K562 (cell line): Measurements from ENCODE around the gene PLPP7. TPM values are rescaled to one million over a fixed set of nuclear protein-coding genes. Genes with fewer than 3 reads are reported as not detected.
A peak's percentile ranks its signal among the peaks of the same experiment; 100 is the strongest.

Experiments used
- CREB3L1 ChIP-seq: fragments of 450-650 bp; IDR thresholded peaks from 2 replicates; pipeline ENCODE4 v1.6.1; 2014; ENCODE audit warnings: low read depth, mild to moderate bottlenecking, moderate library complexity, borderline replicate concordance
- DNMT1 ChIP-seq: fragments of 450-650 bp; IDR thresholded peaks from 2 replicates; pipeline ENCODE4 v1.6.1; 2016; ENCODE audit warnings: antibody characterized with exemption, mild to moderate bottlenecking
- HLTF ChIP-seq: fragments of 450-650 bp; IDR thresholded peaks from 2 replicates; pipeline ENCODE4 v1.6.1; 2016
- KAT2B ChIP-seq: IDR thresholded peaks from one replicate; pipeline ENCODE4 v1.6.1; 2012; ENCODE audit warnings: low read depth, mild to moderate bottlenecking, control low read depth, inconsistent platforms, low read length, moderate library complexity
- NR2C2 ChIP-seq, 2 experiments: fragments of 200-800 bp in 1 of 2; sonication (Bioruptor generic) in 1 of 2; sonication (generic) in 1 of 2; formaldehyde crosslinking in 1 of 2; IDR thresholded peaks; 2 replicates each; pipeline versions ENCODE4 v1.6.1 to v1.8.0; 2016 to 2022; ENCODE audit warnings: mild to moderate bottlenecking in 1 of 2, missing compliant biosample characterization in 1 of 2, missing genetic modification characterization in 1 of 2, missing genetic modification reagents in 1 of 2
- NR2F6 ChIP-seq: fragments of 450-650 bp; formaldehyde crosslinking; IDR thresholded peaks from 2 replicates; pipeline ENCODE4 v1.4.0; 2020; ENCODE audit warnings: mild to moderate bottlenecking
- SMC3 ChIP-seq: conservative IDR thresholded peaks from 2 replicates; pipeline ENCODE4 v1.6.1; 2011; ENCODE audit warnings: low read depth, low read length, improper control_type of control experiment; ENCODE audit not compliant: insufficient read depth
- TRIM24 ChIP-seq, 2 experiments: fragments of 450-650 bp; IDR thresholded peaks; 2 replicates each; pipeline ENCODE4 v1.6.1; 2016
- ZBTB17 ChIP-seq: fragments of 450-650 bp; formaldehyde crosslinking; IDR thresholded peaks from 2 replicates; pipeline ENCODE4 v1.4.0; 2020; ENCODE audit warnings: mild to moderate bottlenecking
- ZBTB9 ChIP-seq: fragments of 450-650 bp; formaldehyde crosslinking; IDR thresholded peaks from 2 replicates; pipeline ENCODE4 v1.4.0; 2020; ENCODE audit warnings: mild to moderate bottlenecking, moderate library complexity
- ZNF12 ChIP-seq: sonication (generic); formaldehyde crosslinking; IDR thresholded peaks from 2 replicates; pipeline ENCODE4 v1.4.0; 2020; ENCODE audit warnings: mild to moderate bottlenecking, missing genetic modification reagents
- ZNF174 ChIP-seq: fragments of 250-450 bp; sonication (Bioruptor Pico); IDR thresholded peaks from 2 replicates; pipeline ENCODE4 v1.4.0; 2020; ENCODE audit warnings: mild to moderate bottlenecking
- ZNF407 ChIP-seq: fragments of 450-650 bp; IDR thresholded peaks from 2 replicates; pipeline ENCODE4 v1.6.1; 2016; ENCODE audit warnings: low read depth
- ZNF695 ChIP-seq: fragments of 450-650 bp; formaldehyde crosslinking; IDR thresholded peaks from 2 replicates; pipeline ENCODE4 v1.4.0; 2020; ENCODE audit warnings: mild to moderate bottlenecking, moderate library complexity
- ZNF77 ChIP-seq: fragments of 250-450 bp; sonication (Bioruptor Pico); IDR thresholded peaks from 2 replicates; pipeline ENCODE4 v1.5.0; 2020
- polyA plus RNA-seq, 8 experiments: library from polyadenylated mRNA; depleted of rRNA in 4 of 8; stranded (reverse) in 5 of 8; unstranded in 3 of 8; fragments of >200 nt; fragmentation: Nextera tagmentation in 2 of 8; fragmentation: Illumina TruSeq in 1 of 8; extraction: Ambion mirVana in 2 of 8; extraction: Trizol in 1 of 8; gene quantifications; 2 replicates each; pipeline versions ENCODE4 v1.2.1 to v1.2.3, GENCODE V29; 2011 to 2014; ENCODE audit warnings: inconsistent platforms in 1 of 8, missing spikeins in 1 of 8
- total RNA-seq, 7 experiments: library from RNA; depleted of rRNA in 6 of 7; stranded (reverse); fragments of >200 nt in 6 of 7; fragmentation: Illumina TruSeq in 2 of 7; extraction: Trizol in 2 of 7; gene quantifications; 2 replicates each; pipeline versions ENCODE4 v1.2.1 to v1.2.3, GENCODE V29; 2011 to 2021; ENCODE audit warnings: low replicate concordance in 1 of 7
- TF ChIP-seq, protein P1 (sequence below): sonication (generic); IDR thresholded peaks from 2 replicates; pipeline ENCODE4 v1.6.1; 2016

PLPP7 gene
- total and polyA plus RNA-seq, 9 of the 15 experiments (the other 6 are each of a cell fraction or from before 2014, with no cell fraction given): 0.09 to 0.93 (median 0.18) TPM; not detected in 4

GRCh38 chr9:131330814-131331600, 41.5 kb downstream of the PLPP7 start (continued):
- TF ChIP-seq ZNF407 (no peak), SMC3 (no peak), HLTF (peak; percentile 94), TRIM24 (IDR thresholded peaks at IDR 0.05) (peak; percentile 97 to 99), NR2C2 (CRISPR knock-in tag; IDR thresholded peaks at IDR 0.05) (0 out of 2 replicates have a peak, but pooled peaks have one; percentile 20), NR2C2 (tag; IDR thresholded peaks at IDR 0.05) (no peak), ZBTB17 (peak; percentile 74; the same call in 1 of the 2 replicates), ZNF174 (CRISPR knock-in tag) (no peak), ZBTB9 (CRISPR knock-in tag) (peak; percentile 75; the same call in 1 of the 2 replicates), ZNF12 (CRISPR knock-in tag) (no peak), ZNF695 (no peak), DNMT1 (no peak), NR2F6 (CRISPR knock-in tag) (no peak), ZNF77 (CRISPR knock-in tag) (no peak), CREB3L1 (no peak; the same call in 1 of the 2 replicates), KAT2B (no peak)
- TF ChIP-seq, protein P1, sequence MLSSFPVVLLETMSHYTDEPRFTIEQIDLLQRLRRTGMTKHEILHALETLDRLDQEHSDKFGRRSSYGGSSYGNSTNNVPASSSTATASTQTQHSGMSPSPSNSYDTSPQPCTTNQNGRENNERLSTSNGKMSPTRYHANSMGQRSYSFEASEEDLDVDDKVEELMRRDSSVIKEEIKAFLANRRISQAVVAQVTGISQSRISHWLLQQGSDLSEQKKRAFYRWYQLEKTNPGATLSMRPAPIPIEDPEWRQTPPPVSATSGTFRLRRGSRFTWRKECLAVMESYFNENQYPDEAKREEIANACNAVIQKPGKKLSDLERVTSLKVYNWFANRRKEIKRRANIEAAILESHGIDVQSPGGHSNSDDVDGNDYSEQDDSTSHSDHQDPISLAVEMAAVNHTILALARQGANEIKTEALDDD: no peak
